GM12878 (cell line): ENCODE results near the gene AP1S1. TPM values are rescaled to one million over a fixed set of nuclear protein-coding genes. Genes with fewer than 3 reads are reported as not detected.

Source experiments
- ATAC-seq: fragments of 200-7000 bp; cut with Tn5 transposase; 3 replicates; pipeline ENCODE4 v1.9.1; 2020; ENCODE audit warnings: mild to moderate bottlenecking, moderate library complexity
- BruUV-seq: library from RNA; stranded (reverse); fragments of 400-500 nt; replicated peaks from 2 replicates; lab custom pipeline; 2021; lab: Mats Ljungman, UMichigan
- CTCF ChIA-PET: fragments of 300-600 bp; sonication (Branson Sonifier 250); formaldehyde crosslinking; extraction: SDS; loops from one replicate; lab custom pipeline; 2021; ENCODE audit warnings: inconsistent platforms; lab: Yijun Ruan, JAX
- POLR2A ChIA-PET: fragments of 350-600 bp; formaldehyde crosslinking; extraction: SDS; loops from one replicate; lab custom pipeline; 2021; ENCODE audit warnings: inconsistent platforms; lab: Charles Lee
- RAD21 ChIA-PET: fragments of 300-600 bp; sonication (Branson Sonifier 250); formaldehyde crosslinking; loops from one replicate; lab custom pipeline; 2023; ENCODE audit warnings: antibody characterized with exemption; ENCODE audit not compliant: unreplicated experiment; lab: Charles Lee
- SMC1A ChIA-PET: fragments of 300-600 bp; sonication (Branson Sonifier 250); formaldehyde crosslinking; loops from one replicate; lab custom pipeline; 2023; ENCODE audit not compliant: unreplicated experiment, uncharacterized antibody; lab: Charles Lee
- DNase-seq: peaks from one replicate; pipeline ENCODE4 v3.0.0-alpha.2; 2011; ENCODE audit warnings: low read depth, low spot score
- FAIRE-seq: peaks from 3 replicates; lab custom pipeline; 2011; peaks lifted over from hg19 to GRCh38; lab: Jason Lieb, UNC
- H2AFZ ChIP-seq: 2 replicates; pipeline ENCODE4 v1.6.0; 2011; ENCODE audit warnings: low read depth, low read length, control low read depth; ENCODE audit not compliant: control insufficient read depth
- H3K27ac ChIP-seq: 2 replicates; pipeline ENCODE4 v1.5.1; 2011; ENCODE audit warnings: control low read depth; ENCODE audit not compliant: control insufficient read depth, insufficient read depth
- H3K27me3 ChIP-seq, 2 experiments: replicated peaks in 1 of 2; 2 replicates each; pipeline versions ENCODE4 v1.6.0 to v1.6.1; 2011; ENCODE audit warnings: low read length in 1 of 2; ENCODE audit not compliant: control insufficient read depth in 2 of 2, insufficient read depth in 2 of 2
- H3K36me3 ChIP-seq, 2 experiments: 2 replicates each; pipeline ENCODE4 v1.5.1; 2011; ENCODE audit warnings: low read length in 1 of 2; ENCODE audit not compliant: control insufficient read depth in 2 of 2, insufficient read depth in 2 of 2
- H3K4me1 ChIP-seq: 2 replicates; pipeline ENCODE4 v1.6.1; 2011; ENCODE audit warnings: mild to moderate bottlenecking, low read length, moderate library complexity, mixed read lengths; ENCODE audit not compliant: control insufficient read depth, insufficient read depth
- H3K4me2 ChIP-seq: 2 replicates; pipeline ENCODE4 v1.6.0; 2011; ENCODE audit warnings: control low read depth; ENCODE audit not compliant: control insufficient read depth, insufficient read depth
- H3K4me3 ChIP-seq: fragments of 200-600 bp; sonication (generic); 2 replicates; pipeline ENCODE4 v1.5.1; 2016
- H3K79me2 ChIP-seq: 2 replicates; pipeline ENCODE4 v1.6.0; 2011; ENCODE audit warnings: low read length; ENCODE audit not compliant: control insufficient read depth, insufficient read depth
- H3K9ac ChIP-seq: 2 replicates; pipeline ENCODE4 v1.8.0; 2011; ENCODE audit warnings: low read length, control low read depth, mixed read lengths; ENCODE audit not compliant: control insufficient read depth, insufficient read depth
- H3K9me3 ChIP-seq: replicated peaks from 3 replicates; pipeline ENCODE4 v1.5.1; 2011; ENCODE audit warnings: mild to moderate bottlenecking, low read length; ENCODE audit not compliant: control insufficient read depth, insufficient read depth
- H4K20me1 ChIP-seq: 2 replicates; pipeline ENCODE4 v1.6.0; 2011; ENCODE audit not compliant: control insufficient read depth, insufficient read depth
- CREB1 ChIP-seq: IDR thresholded peaks from 2 replicates; pipeline ENCODE4 v1.6.1; 2012; ENCODE audit warnings: low read depth, mild to moderate bottlenecking, inconsistent platforms
- EGR1 ChIP-seq, 2 experiments: IDR thresholded peaks; 1 replicate in 1 of 2; 2 replicates in 1 of 2; pipeline ENCODE4 v1.6.1; 2011 to 2012; ENCODE audit warnings: low read depth in 2 of 2, low read length in 2 of 2, borderline replicate concordance in 1 of 2, mild to moderate bottlenecking in 1 of 2, moderate library complexity in 1 of 2
- RAD21 ChIP-seq: IDR thresholded peaks from 2 replicates; pipeline ENCODE4 v1.6.1; 2011; ENCODE audit warnings: mild to moderate bottlenecking, low read depth, low read length, moderate library complexity; ENCODE audit not compliant: insufficient read depth
- SMAD1 ChIP-seq: fragments of 450-650 bp; IDR thresholded peaks from 2 replicates; pipeline ENCODE4 v1.6.1; 2018; ENCODE audit warnings: mild to moderate bottlenecking, low read depth; ENCODE audit not compliant: partially characterized antibody
- TCF7 ChIP-seq: IDR thresholded peaks from 2 replicates; pipeline ENCODE4 v1.6.1; 2014; ENCODE audit warnings: antibody characterized with exemption, borderline replicate concordance
- WGBS: methylation state at CpG from one replicate; pipeline ENCODE4 v1.1.6; 2016; ENCODE audit warnings: low lambda C conversion rate; ENCODE audit not compliant: insufficient replicate concordance, insufficient coverage; ENCODE audit errors: missing lambda C conversion rate; 5-methylcytosine and 5-hydroxymethylcytosine counted together
- in situ Hi-C: fragments of 300-500 bp; cut with MboI; formaldehyde crosslinking; loops from 9 replicates; pipeline ENCODE4 v1.14.3; 2018; ENCODE audit warnings: mixed read lengths
- intact Hi-C: fragments of 100-400 bp; cut with micrococcal nuclease; formaldehyde crosslinking; loops from one replicate; pipeline ENCODE4 v1.14.2; 2022; ENCODE audit not compliant: unreplicated experiment
- polyA plus RNA-seq, 11 experiments: library from polyadenylated mRNA; depleted of rRNA in 4 of 11; unstranded in 6 of 11; stranded (reverse) in 5 of 11; fragments of >200 nt; fragmentation: Nextera tagmentation in 4 of 11; fragmentation: Illumina TruSeq in 1 of 11; extraction: Ambion mirVana in 4 of 11; extraction: Trizol in 1 of 11; gene quantifications; 1 replicate in 1 of 11; 2 replicates in 10 of 11; pipeline versions ENCODE4 v1.2.1 to v1.2.3, GENCODE V29; 2011 to 2016; ENCODE audit warnings: inconsistent platforms in 2 of 11, missing spikeins in 2 of 11, low read depth in 1 of 11
- total RNA-seq, 4 experiments: library from RNA; depleted of rRNA in 3 of 4; stranded (reverse); fragments of >200 nt in 3 of 4; fragmentation: Illumina TruSeq in 1 of 4; extraction: Trizol in 1 of 4; gene quantifications; 2 replicates each; pipeline versions ENCODE4 v1.2.1 to v1.2.3, GENCODE V29; 2013 to 2021
- TF ChIP-seq, protein P1 (sequence below): fragments of 450-650 bp; IDR thresholded peaks from 2 replicates; pipeline ENCODE4 v1.6.1; 2018; ENCODE audit warnings: mild to moderate bottlenecking, low read depth, moderate library complexity; ENCODE audit not compliant: partially characterized antibody
- TF ChIP-seq, protein P2 (sequence below): fragments of 450-650 bp; IDR thresholded peaks from 2 replicates; pipeline ENCODE4 v1.6.1; 2017; ENCODE audit warnings: low read depth, mild to moderate bottlenecking, moderate library complexity
- TF ChIP-seq, protein P3 (sequence below): fragments of 450-650 bp; IDR thresholded peaks from 2 replicates; pipeline ENCODE4 v1.6.1; 2018; ENCODE audit warnings: borderline replicate concordance, mild to moderate bottlenecking; ENCODE audit not compliant: partially characterized antibody

The AP1S1 gene
- total and polyA plus RNA-seq, 10 of the 15 experiments (the other 5 are each of a cell fraction or from before 2014, with no cell fraction given) = 2.5 to 121 (median 54.9) TPM

DNA sequence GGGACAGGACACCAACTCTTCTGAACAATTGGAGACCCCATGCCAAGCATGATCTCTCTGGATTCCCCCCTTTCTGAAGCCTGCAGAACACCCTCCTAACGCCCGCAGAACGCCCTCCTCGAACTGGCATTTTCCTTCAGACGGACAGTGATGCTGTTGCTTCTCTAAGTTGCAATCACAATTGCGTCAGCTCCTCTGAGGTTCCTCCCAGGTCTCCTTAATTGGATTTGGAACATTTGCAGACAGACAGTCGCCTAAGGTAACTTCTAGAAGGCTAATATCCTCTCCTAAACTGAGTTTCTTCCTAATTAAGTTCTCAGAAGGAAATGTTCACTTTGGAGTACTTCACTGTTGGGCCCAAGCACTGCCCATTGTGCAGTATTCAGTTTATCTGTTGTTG is 47.9 kb upstream of the AP1S1 start:
- Histone ChIP-seq H3K4me3 (no peak overlapping the region), H3K4me1 (peaks cover 12% of the 10 kb centered on the region), H3K36me3 (no peaks in the 10 kb centered on the region), H4K20me1 (no peaks in the 10 kb centered on the region), H3K79me2 (no peaks in the 10 kb centered on the region), H2AFZ (no peak overlapping the region), H3K9ac (no peak overlapping the region), H3K9me3 (no peaks in the 10 kb centered on the region), H3K27ac (no peak overlapping the region), H3K27me3 (no peaks in the 10 kb centered on the region), H3K4me2 (no peak overlapping the region)
- no peak for FAIRE-seq
- WGBS = 75% methylated on average over 7 of the region's 7 CpGs
- CTCF ChIA-PET = interaction anchor here (1.2 to 3.4 kb wide), 3 partner anchors 29 to 38 kb away, joined by 3 to 11 read pairs (median 4); no protein-coding TSS in a partner anchor
- no peak for ATAC-seq
- BruUV-seq = no TSS peak
- in situ Hi-C loops = no loop called here
- SMC1A ChIA-PET = interaction anchor here (0.7 to 1.0 kb wide), 2 partner anchors 17 to 21 kb away, joined by 3 to 4 read pairs; partner anchors contain the start of gene TRIM56
- RAD21 ChIA-PET = interaction anchor here (1.6 kb wide), 1 partner anchor 17 kb away, joined by 3 read pairs; no protein-coding TSS in a partner anchor
- intact Hi-C loops = no loop called here
- DNase-seq = no peak
- POLR2A ChIA-PET = interaction anchor here (0.6 kb wide), 1 partner anchor 72 kb away, joined by 6 read pairs; no protein-coding TSS in a partner anchor
- TF ChIP-seq, protein P1, sequence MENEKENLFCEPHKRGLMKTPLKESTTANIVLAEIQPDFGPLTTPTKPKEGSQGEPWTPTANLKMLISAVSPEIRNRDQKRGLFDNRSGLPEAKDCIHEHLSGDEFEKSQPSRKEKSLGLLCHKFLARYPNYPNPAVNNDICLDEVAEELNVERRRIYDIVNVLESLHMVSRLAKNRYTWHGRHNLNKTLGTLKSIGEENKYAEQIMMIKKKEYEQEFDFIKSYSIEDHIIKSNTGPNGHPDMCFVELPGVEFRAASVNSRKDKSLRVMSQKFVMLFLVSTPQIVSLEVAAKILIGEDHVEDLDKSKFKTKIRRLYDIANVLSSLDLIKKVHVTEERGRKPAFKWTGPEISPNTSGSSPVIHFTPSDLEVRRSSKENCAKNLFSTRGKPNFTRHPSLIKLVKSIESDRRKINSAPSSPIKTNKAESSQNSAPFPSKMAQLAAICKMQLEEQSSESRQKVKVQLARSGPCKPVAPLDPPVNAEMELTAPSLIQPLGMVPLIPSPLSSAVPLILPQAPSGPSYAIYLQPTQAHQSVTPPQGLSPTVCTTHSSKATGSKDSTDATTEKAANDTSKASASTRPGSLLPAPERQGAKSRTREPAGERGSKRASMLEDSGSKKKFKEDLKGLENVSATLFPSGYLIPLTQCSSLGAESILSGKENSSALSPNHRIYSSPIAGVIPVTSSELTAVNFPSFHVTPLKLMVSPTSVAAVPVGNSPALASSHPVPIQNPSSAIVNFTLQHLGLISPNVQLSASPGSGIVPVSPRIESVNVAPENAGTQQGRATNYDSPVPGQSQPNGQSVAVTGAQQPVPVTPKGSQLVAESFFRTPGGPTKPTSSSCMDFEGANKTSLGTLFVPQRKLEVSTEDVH = no peak
- TF ChIP-seq EGR1 (IDR thresholded peaks at IDR 0.05; ENCODE audit: borderline replicate concordance in 1 of 2, low read depth in 2 of 2, low read length in 2 of 2) (no peak), CREB1 (no peak), TCF7 (no peak), SMAD1 (no peak), RAD21 (no peak)
- TF ChIP-seq, protein P2, sequence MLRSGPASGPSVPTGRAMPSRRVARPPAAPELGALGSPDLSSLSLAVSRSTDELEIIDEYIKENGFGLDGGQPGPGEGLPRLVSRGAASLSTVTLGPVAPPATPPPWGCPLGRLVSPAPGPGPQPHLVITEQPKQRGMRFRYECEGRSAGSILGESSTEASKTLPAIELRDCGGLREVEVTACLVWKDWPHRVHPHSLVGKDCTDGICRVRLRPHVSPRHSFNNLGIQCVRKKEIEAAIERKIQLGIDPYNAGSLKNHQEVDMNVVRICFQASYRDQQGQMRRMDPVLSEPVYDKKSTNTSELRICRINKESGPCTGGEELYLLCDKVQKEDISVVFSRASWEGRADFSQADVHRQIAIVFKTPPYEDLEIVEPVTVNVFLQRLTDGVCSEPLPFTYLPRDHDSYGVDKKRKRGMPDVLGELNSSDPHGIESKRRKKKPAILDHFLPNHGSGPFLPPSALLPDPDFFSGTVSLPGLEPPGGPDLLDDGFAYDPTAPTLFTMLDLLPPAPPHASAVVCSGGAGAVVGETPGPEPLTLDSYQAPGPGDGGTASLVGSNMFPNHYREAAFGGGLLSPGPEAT = no peak
- TF ChIP-seq, protein P3, sequence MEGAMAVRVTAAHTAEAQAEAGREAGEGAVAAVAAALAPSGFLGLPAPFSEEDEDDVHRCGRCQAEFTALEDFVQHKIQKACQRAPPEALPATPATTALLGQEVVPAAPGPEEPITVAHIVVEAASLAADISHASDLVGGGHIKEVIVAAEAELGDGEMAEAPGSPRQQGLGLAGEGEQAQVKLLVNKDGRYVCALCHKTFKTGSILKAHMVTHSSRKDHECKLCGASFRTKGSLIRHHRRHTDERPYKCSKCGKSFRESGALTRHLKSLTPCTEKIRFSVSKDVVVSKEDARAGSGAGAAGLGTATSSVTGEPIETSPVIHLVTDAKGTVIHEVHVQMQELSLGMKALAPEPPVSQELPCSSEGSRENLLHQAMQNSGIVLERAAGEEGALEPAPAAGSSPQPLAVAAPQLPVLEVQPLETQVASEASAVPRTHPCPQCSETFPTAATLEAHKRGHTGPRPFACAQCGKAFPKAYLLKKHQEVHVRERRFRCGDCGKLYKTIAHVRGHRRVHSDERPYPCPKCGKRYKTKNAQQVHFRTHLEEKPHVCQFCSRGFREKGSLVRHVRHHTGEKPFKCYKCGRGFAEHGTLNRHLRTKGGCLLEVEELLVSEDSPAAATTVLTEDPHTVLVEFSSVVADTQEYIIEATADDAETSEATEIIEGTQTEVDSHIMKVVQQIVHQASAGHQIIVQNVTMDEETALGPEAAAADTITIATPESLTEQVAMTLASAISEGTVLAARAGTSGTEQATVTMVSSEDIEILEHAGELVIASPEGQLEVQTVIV = no peak
